Activated CD4-positive, alpha-beta T cell treated with anti-CD3 and anti-CD28 coated beads for 48 hours (primary cell): ENCODE results near the gene RTF1.

Experiments
- DNase-seq: peaks from one replicate; pipeline ENCODE4 v3.0.0-alpha.2; 2020

RTF1 gene

GRCh38 chr15:41507820-41508290 lies 91.0 kb downstream of the RTF1 start:
- no peak for DNase-seq

GRCh38 chr15:41510728-41511127 lies 93.8 kb downstream of the RTF1 start:
- no peak for DNase-seq

GRCh38 chr15:41511331-41511898 lies 94.5 kb downstream of the RTF1 start:
- DNase-seq: no peak

- DNase-seq: peak; percentile 35
These were observed 95.0 kb downstream of the RTF1 start for GRCh38 chr15:41511899-41512369.

GRCh38 chr15:41512512-41512939 lies 95.6 kb downstream of the RTF1 start:
- no peak for DNase-seq

- DNase-seq: peak; percentile 45
These were observed 96.1 kb downstream of the RTF1 start for GRCh38 chr15:41512940-41513505.

GRCh38 chr15:41513506-41514227 lies 96.8 kb downstream of the RTF1 start, which contains the start of gene LTK:
Gene LTK, minus strand, starts transcription at chr15:41513827. Its CDS starts 118 bp downstream, at chr15:41513709.
- DNase-seq: no peak

- DNase-seq: no peak
These were observed 101.1 kb downstream of the RTF1 start for GRCh38 chr15:41517895-41518449.

- DNase-seq: no peak
These were observed 103.7 kb downstream of the RTF1 start for GRCh38 chr15:41520636-41521035.

- DNase-seq: no peak
These were observed 104.7 kb downstream of the RTF1 start for GRCh38 chr15:41521614-41522013.

- DNase-seq: no peak
These were observed 106.2 kb downstream of the RTF1 start for GRCh38 chr15:41523097-41523496.

- DNase-seq: no peak
These were observed 113.6 kb downstream of the RTF1 start for GRCh38 chr15:41530363-41530956.
